HAP-1 (cell line): ENCODE data around the gene BMP2K.

Experiments used
- DNase-seq, 2 experiments: peaks; one replicate each; pipeline ENCODE4 v3.0.0-alpha.2; 2016 to 2020; ENCODE audit warnings: low spot score in 2 of 2
- H3K27me3 ChIP-seq: fragments of 250-450 bp; sonication (Bioruptor Pico); 2 replicates; pipeline ENCODE4 v1.5.1; 2020; ENCODE audit warnings: low read depth, mild to moderate bottlenecking, moderate library complexity
- H3K36me3 ChIP-seq: fragments of 250-450 bp; sonication (Bioruptor Pico); replicated peaks from 2 replicates; pipeline ENCODE4 v1.5.1; 2020; ENCODE audit warnings: mild to moderate bottlenecking
- H3K4me1 ChIP-seq: fragments of 250-450 bp; sonication (Bioruptor Pico); 2 replicates; pipeline ENCODE4 v1.5.1; 2020; ENCODE audit warnings: mild to moderate bottlenecking
- H3K4me3 ChIP-seq: fragments of 250-450 bp; sonication (Bioruptor Pico); 2 replicates; pipeline ENCODE4 v1.5.1; 2020; ENCODE audit warnings: mild to moderate bottlenecking, moderate library complexity
- H3K9me3 ChIP-seq: fragments of 250-450 bp; sonication (Bioruptor Pico); 2 replicates; pipeline ENCODE4 v1.5.1; 2020; ENCODE audit warnings: mild to moderate bottlenecking, moderate library complexity
- in situ Hi-C: fragments of 300-500 bp; cut with MboI; formaldehyde crosslinking; loops from 3 replicates; pipeline ENCODE4 v1.14.3; 2020; ENCODE audit warnings: low sequenced_read_pairs, inconsistent platforms, mixed read lengths

Gene BMP2K

GRCh38 chr4:78949735-78950134, 173.6 kb downstream of the BMP2K start:
- in situ Hi-C loops = loop anchor here (25.0 kb wide), 2 partner anchors 1238 to 1388 kb away; partner anchors contain the start of genes CFAP299 and PRDM8
- H3K36me3 ChIP-seq = no peaks in the 10 kb centered on the region
- no peaks in the 10 kb centered on the region for H3K4me1 ChIP-seq
- H3K4me3 ChIP-seq = no peak overlapping the region
- peaks cover 7% of the 10 kb centered on the region for H3K27me3 ChIP-seq
- no peak for DNase-seq
- H3K9me3 ChIP-seq = no peaks in the 10 kb centered on the region

GRCh38 chr4:78951862-78952472, 175.8 kb downstream of the BMP2K start:
- no peaks in the 10 kb centered on the region for H3K9me3 ChIP-seq
- H3K4me1 ChIP-seq = no peaks in the 10 kb centered on the region
- peak; percentile 46 to 55 for DNase-seq
- no peak overlapping the region for H3K4me3 ChIP-seq
- H3K27me3 ChIP-seq = peaks cover 7% of the 10 kb centered on the region
- in situ Hi-C loops = no loop called here
- H3K36me3 ChIP-seq = no peaks in the 10 kb centered on the region

GRCh38 chr4:78953231-78953630, 177.1 kb downstream of the BMP2K start:
- DNase-seq = no peak
- H3K9me3 ChIP-seq = no peaks in the 10 kb centered on the region
- H3K4me3 ChIP-seq = no peak overlapping the region
- in situ Hi-C loops = no loop called here
- H3K36me3 ChIP-seq = no peaks in the 10 kb centered on the region
- peaks cover 3% of the 10 kb centered on the region; the same call in 1 of the 2 replicates for H3K27me3 ChIP-seq
- no peaks in the 10 kb centered on the region for H3K4me1 ChIP-seq

- in situ Hi-C loops = no loop called here
- H3K4me1 ChIP-seq = no peaks in the 10 kb centered on the region
Observed at GRCh38 chr4:78953769-78954666, 177.9 kb downstream of the BMP2K start.

GRCh38 chr4:78956975-78957374, 180.8 kb downstream of the BMP2K start:
- in situ Hi-C loops = no loop called here
- Histone ChIP-seq H3K4me1 (no peaks in the 10 kb centered on the region), H3K36me3 (no peaks in the 10 kb centered on the region), H3K4me3 (no peak overlapping the region), H3K27me3 (peaks cover 3% of the 10 kb centered on the region; the same call in 1 of the 2 replicates), H3K9me3 (no peaks in the 10 kb centered on the region)
- no peak for DNase-seq

More at GRCh38 chr4:78953769-78954666, 177.9 kb downstream of the BMP2K start:
- no peak overlapping the region for H3K4me3 ChIP-seq
- no peaks in the 10 kb centered on the region for H3K36me3 ChIP-seq
- no peaks in the 10 kb centered on the region for H3K9me3 ChIP-seq
- DNase-seq = peak; percentile 25 to 28
- H3K27me3 ChIP-seq = peaks cover 3% of the 10 kb centered on the region; the same call in 1 of the 2 replicates

GRCh38 chr4:78960926-78961325, 184.8 kb downstream of the BMP2K start:
- no peaks in the 10 kb centered on the region for H3K27me3 ChIP-seq
- H3K9me3 ChIP-seq = no peaks in the 10 kb centered on the region
- in situ Hi-C loops = no loop called here
- no peak for DNase-seq
- no peaks in the 10 kb centered on the region for H3K4me1 ChIP-seq
- no peaks in the 10 kb centered on the region for H3K36me3 ChIP-seq
- H3K4me3 ChIP-seq = no peak overlapping the region
